Measurements from ENCODE around the gene CTRB1. TPM values are rescaled to one million over a fixed set of nuclear protein-coding genes. Genes with fewer than 3 reads are reported as not detected.

Gene CTRB1
- total RNA-seq, 1 experiment from 2014 or later, result not detected

DNA sequence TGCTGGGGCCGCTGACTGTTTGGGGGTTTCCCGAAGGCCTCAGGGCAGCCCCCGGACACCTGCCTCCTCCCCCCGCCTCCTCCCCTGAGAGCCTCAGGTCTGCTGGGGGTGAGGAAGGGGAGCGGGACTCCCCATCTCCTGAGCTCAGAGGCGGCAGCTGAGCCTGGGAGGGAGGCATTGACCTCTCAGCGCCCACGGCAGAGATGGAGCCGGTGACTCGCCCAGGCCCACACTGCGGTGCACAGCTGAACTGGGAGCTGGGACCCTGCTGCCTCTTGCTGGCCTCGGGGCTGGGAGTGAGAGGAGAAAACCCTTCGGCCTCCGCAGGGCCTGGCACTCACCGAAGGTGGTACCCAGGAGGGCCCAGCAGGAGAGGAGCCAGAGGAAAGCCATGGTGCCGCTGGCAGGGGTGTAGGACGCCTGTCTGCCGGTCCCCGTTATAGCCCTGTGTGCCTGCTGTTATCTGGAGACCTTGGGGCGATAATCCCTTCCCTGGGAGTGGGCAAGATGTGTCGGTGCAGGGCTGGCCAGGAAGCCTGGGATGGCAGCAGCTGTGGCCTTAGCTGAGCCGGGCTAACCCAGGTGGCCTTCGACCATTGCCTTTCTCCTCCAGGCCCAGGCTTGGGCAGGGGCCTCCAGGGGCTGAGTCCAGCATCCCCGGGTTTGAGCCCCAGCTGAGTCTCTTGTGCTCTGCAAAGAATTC lies 11.9 kb upstream of the CTRB1 start, which contains the start of gene CTRB2:
Gene CTRB2 (minus strand): TSS at position 413 of the 703 bp plus-strand sequence. CDS start 20 bp downstream, at position 393.
- POLR2A ChIA-PET, result no interaction called here
- TF ChIP-seq, protein P1, sequence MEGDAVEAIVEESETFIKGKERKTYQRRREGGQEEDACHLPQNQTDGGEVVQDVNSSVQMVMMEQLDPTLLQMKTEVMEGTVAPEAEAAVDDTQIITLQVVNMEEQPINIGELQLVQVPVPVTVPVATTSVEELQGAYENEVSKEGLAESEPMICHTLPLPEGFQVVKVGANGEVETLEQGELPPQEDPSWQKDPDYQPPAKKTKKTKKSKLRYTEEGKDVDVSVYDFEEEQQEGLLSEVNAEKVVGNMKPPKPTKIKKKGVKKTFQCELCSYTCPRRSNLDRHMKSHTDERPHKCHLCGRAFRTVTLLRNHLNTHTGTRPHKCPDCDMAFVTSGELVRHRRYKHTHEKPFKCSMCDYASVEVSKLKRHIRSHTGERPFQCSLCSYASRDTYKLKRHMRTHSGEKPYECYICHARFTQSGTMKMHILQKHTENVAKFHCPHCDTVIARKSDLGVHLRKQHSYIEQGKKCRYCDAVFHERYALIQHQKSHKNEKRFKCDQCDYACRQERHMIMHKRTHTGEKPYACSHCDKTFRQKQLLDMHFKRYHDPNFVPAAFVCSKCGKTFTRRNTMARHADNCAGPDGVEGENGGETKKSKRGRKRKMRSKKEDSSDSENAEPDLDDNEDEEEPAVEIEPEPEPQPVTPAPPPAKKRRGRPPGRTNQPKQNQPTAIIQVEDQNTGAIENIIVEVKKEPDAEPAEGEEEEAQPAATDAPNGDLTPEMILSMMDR (IDR thresholded peaks at IDR 0.05; ENCODE audit: insufficient read depth in 1 of 2, low read depth in 1 of 2, low read length in 1 of 2, severe bottlenecking in 1 of 2, unreplicated experiment in 1 of 2), result no peak
- Mint-ChIP-seq H3K27me3 (ENCODE audit: insufficient read depth, unreplicated experiment) (no peaks in the 10 kb centered on the region), H3K9me3 (ENCODE audit: unreplicated experiment) (no peaks in the 10 kb centered on the region), H3K4me1 (ENCODE audit: low read depth, unreplicated experiment) (no peaks in the 10 kb centered on the region), H3K36me3 (ENCODE audit: insufficient read depth, unreplicated experiment) (peaks cover 6% of the 10 kb centered on the region), H3K27ac (ENCODE audit: unreplicated experiment) (no peak within 1 kb of the TSS), H3K4me3 (ENCODE audit: unreplicated experiment) (no peak within 1 kb of the TSS)
- H3K9me3 ChIP-seq, result no peaks in the 10 kb centered on the region
- H3K4me1 ChIP-seq, result no peaks in the 10 kb centered on the region
- no peak within 1 kb of the TSS for H3K4me3 ChIP-seq (ENCODE audit: low read depth, low read length)
- CTCF ChIA-PET, result no interaction called here
- intact Hi-C loops (cut with micrococcal nuclease; ENCODE audit: unreplicated experiment), result loop anchor here (2.0 kb wide), 1 partner anchor 18 kb away; no protein-coding TSS in a partner anchor
- no peaks in the 10 kb centered on the region for H3K36me3 ChIP-seq (ENCODE audit: control insufficient read depth, insufficient read depth, low read length)
- DNase-seq, result no peak
- no peaks in the 10 kb centered on the region for H3K27me3 ChIP-seq (replicated peaks; ENCODE audit: control insufficient read depth, insufficient read depth, low read length)
- no TSS peak for BruUV-seq (replicated peaks)

DNA sequence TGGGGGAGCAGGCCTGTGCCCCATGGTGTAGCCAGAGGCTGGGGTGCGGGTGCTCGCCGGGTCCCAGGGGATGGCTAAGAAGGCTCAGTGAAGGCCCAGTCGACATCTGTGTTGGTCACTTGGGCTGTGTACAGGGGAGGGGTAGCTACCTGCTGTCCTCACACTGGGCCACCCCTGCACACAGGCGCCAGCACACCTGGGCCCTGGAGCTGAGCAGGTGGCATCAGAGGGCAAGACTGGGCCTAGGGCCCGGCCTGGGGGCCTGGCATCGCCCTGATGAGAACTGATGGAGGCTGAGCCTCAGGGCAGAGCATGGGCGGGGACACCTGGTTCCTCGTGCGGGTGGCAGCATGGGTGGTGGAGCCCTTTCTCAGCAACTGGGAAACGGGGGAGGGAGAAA lies 11.0 kb upstream of the CTRB1 start:
- no peaks in the 10 kb centered on the region for H3K36me3 ChIP-seq (ENCODE audit: control insufficient read depth, insufficient read depth, low read length)
- H3K9me3 ChIP-seq, result no peaks in the 10 kb centered on the region
- ChIA-PET POLR2A (no interaction called here), CTCF (no interaction called here)
- no peaks in the 10 kb centered on the region for H3K9me3 Mint-ChIP-seq (ENCODE audit: unreplicated experiment)
- H3K36me3 Mint-ChIP-seq (ENCODE audit: insufficient read depth, unreplicated experiment), result peaks cover 6% of the 10 kb centered on the region
- TF ChIP-seq, protein P1 (IDR thresholded peaks at IDR 0.05; ENCODE audit: insufficient read depth in 1 of 2, low read depth in 1 of 2, low read length in 1 of 2, severe bottlenecking in 1 of 2, unreplicated experiment in 1 of 2), result no peak
- DNase-seq, result no peak
- no peak overlapping the region for H3K4me3 ChIP-seq (ENCODE audit: low read depth, low read length)
- no peaks in the 10 kb centered on the region for H3K4me1 ChIP-seq
- no peak overlapping the region for H3K4me3 Mint-ChIP-seq (ENCODE audit: unreplicated experiment)
- no peaks in the 10 kb centered on the region for H3K4me1 Mint-ChIP-seq (ENCODE audit: low read depth, unreplicated experiment)
- H3K27me3 ChIP-seq (replicated peaks; ENCODE audit: control insufficient read depth, insufficient read depth, low read length), result no peaks in the 10 kb centered on the region
- no peaks in the 10 kb centered on the region for H3K27me3 Mint-ChIP-seq (ENCODE audit: insufficient read depth, unreplicated experiment)
- no TSS peak for BruUV-seq (replicated peaks)
- intact Hi-C loops (cut with micrococcal nuclease; ENCODE audit: unreplicated experiment), result loop anchor here (2.0 kb wide), 1 partner anchor 17 kb away; no protein-coding TSS in a partner anchor
- H3K27ac Mint-ChIP-seq (ENCODE audit: unreplicated experiment), result no peak overlapping the region

DNA sequence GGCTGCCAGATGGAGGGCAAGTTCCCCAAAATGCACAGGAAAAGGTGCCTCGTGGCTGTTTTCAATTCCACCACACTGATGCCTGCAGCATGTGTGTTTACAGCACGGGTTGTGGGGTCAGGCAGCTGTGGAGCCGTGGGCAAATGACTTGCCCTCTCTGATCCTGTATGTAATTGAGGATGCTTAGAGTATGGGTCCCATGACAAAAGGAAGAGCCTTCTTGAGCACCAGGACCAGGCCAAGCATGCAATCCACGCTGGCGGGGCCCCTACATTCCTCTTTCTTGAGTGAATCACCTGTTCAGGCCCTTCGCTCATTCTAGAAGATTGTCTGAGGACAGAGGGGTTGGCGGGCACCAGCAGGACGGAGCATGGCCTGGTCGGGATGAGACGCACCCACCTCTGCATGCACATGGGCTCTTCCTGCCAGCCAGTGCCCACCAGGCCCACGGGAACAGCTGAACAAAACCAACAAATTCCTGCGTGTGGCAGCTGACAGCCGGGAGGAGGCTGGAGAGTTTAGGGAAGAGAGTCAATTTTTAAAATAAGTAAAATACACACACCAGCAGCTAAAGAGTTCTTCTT lies 10.5 kb upstream of the CTRB1 start:
- no peaks in the 10 kb centered on the region for H3K27me3 ChIP-seq (replicated peaks; ENCODE audit: control insufficient read depth, insufficient read depth, low read length)
- CTCF ChIA-PET, result interaction anchor here (1.7 kb wide), 1 partner anchor 9 kb away, joined by 5 read pairs; no protein-coding TSS in a partner anchor
- Mint-ChIP-seq H3K27ac (ENCODE audit: unreplicated experiment) (no peak overlapping the region), H3K4me3 (ENCODE audit: unreplicated experiment) (no peak overlapping the region), H3K27me3 (ENCODE audit: insufficient read depth, unreplicated experiment) (no peaks in the 10 kb centered on the region), H3K4me1 (ENCODE audit: low read depth, unreplicated experiment) (no peaks in the 10 kb centered on the region), H3K36me3 (ENCODE audit: insufficient read depth, unreplicated experiment) (peaks cover 6% of the 10 kb centered on the region), H3K9me3 (ENCODE audit: unreplicated experiment) (no peaks in the 10 kb centered on the region)
- no peaks in the 10 kb centered on the region for H3K4me1 ChIP-seq
- H3K9me3 ChIP-seq, result no peaks in the 10 kb centered on the region
- BruUV-seq (replicated peaks), result no TSS peak
- intact Hi-C loops (cut with micrococcal nuclease; ENCODE audit: unreplicated experiment), result no loop called here
- POLR2A ChIA-PET, result no interaction called here
- TF ChIP-seq, protein P1 (IDR thresholded peaks at IDR 0.05; ENCODE audit: insufficient read depth in 1 of 2, low read depth in 1 of 2, low read length in 1 of 2, severe bottlenecking in 1 of 2, unreplicated experiment in 1 of 2), result no peak
- H3K36me3 ChIP-seq (ENCODE audit: control insufficient read depth, insufficient read depth, low read length), result no peaks in the 10 kb centered on the region
- no peak for DNase-seq
- H3K4me3 ChIP-seq (ENCODE audit: low read depth, low read length), result no peak overlapping the region
